Esophagus squamous epithelium (tissue), 5 donors: ENCODE results near the gene TSPAN7. TPM values are rescaled to one million over a fixed set of nuclear protein-coding genes. Genes with fewer than 3 reads are reported as not detected.

Experiments
- DNase-seq: peaks from one replicate; lab custom pipeline; 2025; lab: John Stamatoyannopoulos, UW
- H3K27ac ChIP-seq, 4 donors: fragments of 200-600 bp; sonication (generic); one replicate each; pipeline ENCODE4 v1.5.1; 2016 to 2019; ENCODE audit warnings: mild to moderate bottlenecking in 1 of 4
- H3K27me3 ChIP-seq, 4 donors: fragments of 200-600 bp; sonication (generic); 1 replicate in 3 of 4; 2 replicates in 1 of 4; pipeline versions ENCODE4 v1.5.1 to v1.6.0; 2017 to 2021; ENCODE audit warnings: antibody characterized with exemption in 1 of 4
- H3K36me3 ChIP-seq, 3 donors: fragments of 200-600 bp; sonication (generic); one replicate each; pipeline ENCODE4 v1.5.1; 2016 to 2019
- H3K4me1 ChIP-seq, 3 donors: fragments of 200-600 bp; sonication (generic); one replicate each; pipeline ENCODE4 v1.5.1; 2017 to 2019
- H3K4me3 ChIP-seq, 4 donors: fragments of 200-600 bp; sonication (generic); 1 replicate in 3 of 4; 2 replicates in 1 of 4; pipeline ENCODE4 v1.5.1; 2016 to 2019; ENCODE audit warnings: mild to moderate bottlenecking in 2 of 4, moderate library complexity in 1 of 4
- H3K9me3 ChIP-seq, 3 donors: fragments of 200-600 bp; sonication (generic); one replicate each; pipeline ENCODE4 v1.5.1; 2016 to 2019
- CTCF ChIP-seq, 6 experiments: fragments of 450-650 bp in 4 of 6; fragments of 200-600 bp in 2 of 6; sonication (generic) in 2 of 6; IDR thresholded peaks; one replicate each; pipeline ENCODE4 v1.5.1; 2016 to 2019; ENCODE audit warnings: antibody characterized with exemption in 6 of 6, mild to moderate bottlenecking in 4 of 6, moderate library complexity in 4 of 6
- POLR2A ChIP-seq, 4 donors: fragments of 450-650 bp; IDR thresholded peaks; one replicate each; pipeline ENCODE4 v1.6.1; 2017; ENCODE audit warnings: antibody characterized with exemption in 4 of 4, mild to moderate bottlenecking in 4 of 4, moderate library complexity in 3 of 4
- WGBS, 2 donors: methylation state at CpG; one replicate each; pipeline ENCODE4 v1.1.5; 2018; 5-methylcytosine and 5-hydroxymethylcytosine counted together
- intact Hi-C: fragments of 100-400 bp; cut with DNase I; formaldehyde crosslinking; loops from one replicate; pipeline ENCODE4 v1.15.0; 2022
- total RNA-seq, 4 donors: library from RNA; depleted of rRNA; stranded (reverse); fragments of >200 nt; gene quantifications; one replicate each; pipeline ENCODE4 v1.1.0, GENCODE V29; 2016
- donor health status: DM: yes; HTN: yes; CAD: no.

TSPAN7 gene
- total RNA-seq, 4 donors from 2014 or later = 23.9 to 40.0 (median 33.8) TPM

GRCh38 chrX:38570396-38570795 lies 9.1 kb downstream of the TSPAN7 start:
- intact Hi-C loops = no loop called here
- DNase-seq = no peak
- WGBS, 2 donors = 28 to 50% methylated on average over 1 of the region's 1 CpG

GRCh38 chrX:38571058-38571457 lies 9.7 kb downstream of the TSPAN7 start:
- TF ChIP-seq POLR2A (IDR thresholded peaks at IDR 0.05) = no peak
- no peak for TF ChIP-seq CTCF (IDR thresholded peaks at IDR 0.05)
- no peaks in the 10 kb centered on the region for H3K36me3 ChIP-seq
- no peaks in the 10 kb centered on the region for H3K27me3 ChIP-seq
- H3K4me3 ChIP-seq = no peak overlapping the region
- peak overlapping the region; percentile 16 to 61 (median 50) for H3K27ac ChIP-seq
- H3K9me3 ChIP-seq = no peaks in the 10 kb centered on the region
- intact Hi-C loops = no loop called here
- peaks cover 0 to 11% (median 0%) of the 10 kb centered on the region in 3 donors for H3K4me1 ChIP-seq
- no peak for DNase-seq

More at GRCh38 chrX:38570396-38570795, 9.1 kb downstream of the TSPAN7 start:
- Histone ChIP-seq H3K4me1 (peaks cover 0 to 11% (median 0%) of the 10 kb centered on the region in 3 donors), H3K27me3 (no peaks in the 10 kb centered on the region), H3K9me3 (no peaks in the 10 kb centered on the region), H3K27ac (peak overlapping the region in 3 of 4 donors; percentile 42 to 61 (median 59)), H3K4me3 (no peak overlapping the region), H3K36me3 (no peaks in the 10 kb centered on the region)
- TF ChIP-seq POLR2A (IDR thresholded peaks at IDR 0.05) (no peak), CTCF (IDR thresholded peaks at IDR 0.05) (no peak)

DNA sequence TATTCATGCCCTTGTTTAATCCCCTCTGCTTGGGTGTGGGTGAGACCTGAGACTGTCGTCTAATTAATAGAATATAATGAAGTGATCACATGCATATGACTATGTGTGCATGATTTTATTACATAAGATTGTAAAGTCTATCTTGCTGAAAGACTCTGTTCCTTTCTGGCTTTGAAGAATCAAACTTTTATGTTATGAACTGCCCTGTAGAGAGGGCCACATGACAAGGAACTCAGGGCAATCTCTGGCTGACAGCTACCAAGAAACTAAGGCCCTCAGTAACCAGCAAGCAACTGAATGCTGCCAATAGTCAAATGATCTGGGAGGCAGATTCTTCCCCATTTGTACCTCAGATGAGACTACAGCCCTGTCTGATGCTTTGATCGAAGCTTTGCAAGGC lies 13.5 kb downstream of the TSPAN7 start:
- Histone ChIP-seq H3K27me3 (no peaks in the 10 kb centered on the region), H3K4me3 (no peak overlapping the region), H3K4me1 (peaks cover 0 to 11% (median 0%) of the 10 kb centered on the region in 3 donors), H3K9me3 (no peaks in the 10 kb centered on the region), H3K27ac (no peak overlapping the region), H3K36me3 (no peaks in the 10 kb centered on the region)
- DNase-seq = no peak
- TF ChIP-seq POLR2A (IDR thresholded peaks at IDR 0.05) (no peak), CTCF (IDR thresholded peaks at IDR 0.05) (no peak)
- WGBS, 2 donors = 69 to 80% methylated on average over 2 of the region's 2 CpGs
- intact Hi-C loops = no loop called here

DNA sequence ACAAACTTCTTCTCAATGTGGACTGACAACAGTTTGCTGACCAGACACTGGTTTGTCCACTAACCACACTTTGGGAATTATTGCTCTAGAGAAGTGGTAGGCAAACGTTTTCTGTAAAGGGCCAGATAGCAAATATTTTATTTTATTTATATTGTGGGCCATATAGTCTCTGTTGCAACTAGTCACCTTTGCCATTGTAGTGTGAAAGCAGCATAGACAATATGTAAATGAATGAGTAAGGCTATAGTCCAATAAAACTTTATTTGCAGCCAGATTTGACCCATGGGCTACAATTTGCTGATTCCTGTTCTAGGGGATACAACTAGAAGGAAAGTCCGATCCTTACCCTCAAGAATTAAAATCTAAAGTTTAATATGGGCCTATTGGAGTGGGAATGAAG lies 14.5 kb downstream of the TSPAN7 start:
- H3K9me3 ChIP-seq = no peaks in the 10 kb centered on the region
- no peak overlapping the region for H3K27ac ChIP-seq
- WGBS, 2 donors = 64 to 81% methylated on average over 2 of the region's 2 CpGs
- H3K36me3 ChIP-seq = no peaks in the 10 kb centered on the region
- H3K27me3 ChIP-seq = no peaks in the 10 kb centered on the region
- TF ChIP-seq CTCF (IDR thresholded peaks at IDR 0.05) = no peak
- TF ChIP-seq POLR2A (IDR thresholded peaks at IDR 0.05) = no peak
- DNase-seq = no peak
- H3K4me1 ChIP-seq = peaks cover 0 to 4% (median 0%) of the 10 kb centered on the region in 3 donors
- intact Hi-C loops = no loop called here
- no peak overlapping the region for H3K4me3 ChIP-seq

DNA sequence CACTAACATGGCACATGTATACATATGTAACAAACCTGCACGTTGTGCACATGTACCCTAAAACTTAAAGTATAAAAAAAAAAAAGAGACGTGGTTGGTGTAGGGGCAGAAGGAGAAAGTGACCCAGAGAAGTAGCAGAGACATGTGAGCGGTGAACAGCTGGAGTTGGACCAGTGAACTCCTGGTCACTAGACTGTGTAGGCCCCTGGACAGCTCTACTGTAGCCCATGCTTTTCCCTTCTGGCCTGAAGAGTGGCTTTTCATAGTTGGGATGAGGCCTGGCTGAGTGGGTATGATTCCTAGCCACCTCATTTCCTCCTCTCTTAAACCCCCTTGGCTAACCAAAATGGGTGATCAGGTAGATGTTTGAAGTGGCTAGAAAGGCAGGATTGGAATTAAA lies 16.4 kb downstream of the TSPAN7 start:
- Histone ChIP-seq H3K4me1 (no peaks in the 10 kb centered on the region), H3K4me3 (no peak overlapping the region), H3K36me3 (no peaks in the 10 kb centered on the region), H3K9me3 (no peaks in the 10 kb centered on the region), H3K27ac (peak overlapping the region in 2 of 4 donors; percentile 21 to 30), H3K27me3 (no peaks in the 10 kb centered on the region)
- TF ChIP-seq CTCF (IDR thresholded peaks at IDR 0.05) (no peak), POLR2A (IDR thresholded peaks at IDR 0.05) (no peak)
- intact Hi-C loops = no loop called here
- DNase-seq = no peak
- 58 to 64% methylated on average over 3 of the region's 3 CpGs for WGBS, 2 donors
